CD4-positive, alpha-beta T cell treated with Interleukin-15 for 1 hour (primary cell): ENCODE results near the gene ACTR8.
"Not testable (repeated sequence)": the region's sequence is repeated elsewhere in the genome, so short reads cannot be mapped to it uniquely, and the experiment has no call there.

Experiments
- DNase-seq: peaks from one replicate; pipeline ENCODE4 v3.0.0-alpha.2; 2020

Gene ACTR8, protein sequence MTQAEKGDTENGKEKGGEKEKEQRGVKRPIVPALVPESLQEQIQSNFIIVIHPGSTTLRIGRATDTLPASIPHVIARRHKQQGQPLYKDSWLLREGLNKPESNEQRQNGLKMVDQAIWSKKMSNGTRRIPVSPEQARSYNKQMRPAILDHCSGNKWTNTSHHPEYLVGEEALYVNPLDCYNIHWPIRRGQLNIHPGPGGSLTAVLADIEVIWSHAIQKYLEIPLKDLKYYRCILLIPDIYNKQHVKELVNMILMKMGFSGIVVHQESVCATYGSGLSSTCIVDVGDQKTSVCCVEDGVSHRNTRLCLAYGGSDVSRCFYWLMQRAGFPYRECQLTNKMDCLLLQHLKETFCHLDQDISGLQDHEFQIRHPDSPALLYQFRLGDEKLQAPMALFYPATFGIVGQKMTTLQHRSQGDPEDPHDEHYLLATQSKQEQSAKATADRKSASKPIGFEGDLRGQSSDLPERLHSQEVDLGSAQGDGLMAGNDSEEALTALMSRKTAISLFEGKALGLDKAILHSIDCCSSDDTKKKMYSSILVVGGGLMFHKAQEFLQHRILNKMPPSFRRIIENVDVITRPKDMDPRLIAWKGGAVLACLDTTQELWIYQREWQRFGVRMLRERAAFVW

DNA sequence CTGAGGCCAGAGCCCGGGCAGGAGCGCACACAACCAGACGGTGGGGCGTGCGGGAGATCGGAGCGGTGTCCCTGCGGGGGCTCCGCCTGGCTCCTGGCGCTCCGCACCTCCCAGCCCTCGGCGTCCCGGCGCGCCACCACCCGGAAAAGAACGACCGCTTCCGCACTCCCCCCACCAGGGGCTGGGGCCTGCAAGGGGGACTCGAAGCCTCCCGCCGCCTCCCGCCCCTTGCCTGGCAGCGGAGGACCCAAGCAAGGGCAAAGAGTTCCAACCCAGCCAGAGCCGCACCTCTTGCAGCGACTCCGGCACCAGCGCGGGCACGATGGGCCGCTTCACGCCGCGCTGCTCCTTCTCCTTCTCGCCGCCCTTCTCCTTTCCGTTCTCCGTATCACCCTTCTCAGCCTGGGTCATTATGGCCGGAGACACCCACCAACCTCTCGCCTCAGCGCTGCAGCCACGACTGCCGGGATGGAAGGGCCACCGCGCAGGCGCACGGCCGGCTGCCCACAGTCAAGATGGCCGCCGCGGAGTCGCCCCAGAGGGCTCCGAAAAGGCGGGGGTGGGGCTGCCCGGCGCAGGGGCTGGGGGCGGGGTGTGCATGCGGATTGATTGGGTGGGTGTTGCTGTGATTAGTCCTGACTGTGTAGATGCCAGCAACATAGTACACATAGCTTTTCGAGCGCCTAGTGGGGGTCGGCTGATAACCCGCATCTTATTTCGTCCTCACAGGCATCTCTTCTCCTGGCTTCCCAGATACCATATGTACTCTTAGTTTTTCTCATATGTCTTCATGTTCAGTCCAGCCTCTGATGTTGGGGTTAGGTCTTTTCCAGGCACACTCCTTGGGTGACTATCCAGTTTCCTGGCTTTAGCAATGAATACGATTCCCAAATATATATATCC lies at the start of gene ACTR8:
ACTR8 (minus strand) TSS at position 462 of the 903 bp plus-strand sequence; CDS start at position 411, 51 bp downstream.
- peak; percentile 88 for DNase-seq

DNA sequence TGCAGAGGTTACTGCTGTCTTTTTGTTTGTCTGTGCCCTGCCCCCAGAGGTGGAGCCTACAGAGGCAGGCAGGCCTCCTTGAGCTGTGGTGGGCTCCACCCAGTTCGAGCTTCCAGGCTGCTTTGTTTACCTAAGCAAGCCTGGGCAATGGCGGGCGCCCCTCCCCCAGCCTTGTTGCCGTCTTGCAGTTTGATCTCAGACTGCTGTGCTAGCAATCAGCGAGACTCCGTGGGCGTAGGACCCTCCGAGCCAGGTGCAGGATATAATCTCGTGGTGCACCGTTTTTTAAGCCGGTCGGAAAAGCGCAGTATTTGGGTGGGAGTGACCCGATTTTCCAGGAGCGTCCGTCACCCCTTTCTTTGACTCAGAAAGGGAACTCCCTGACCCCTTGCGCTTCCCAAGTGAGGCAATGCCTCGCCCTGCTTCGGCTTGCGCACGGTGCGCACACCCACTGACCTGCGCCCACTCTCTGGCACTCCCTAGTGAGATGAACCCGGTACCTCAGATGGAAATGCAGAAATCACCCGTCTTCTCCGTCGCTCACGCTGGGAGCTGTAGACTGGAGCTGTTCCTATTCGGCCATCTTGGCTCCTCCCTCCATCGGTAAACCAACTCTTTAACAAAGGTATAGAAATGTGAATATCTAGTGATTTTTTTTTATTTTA lies 45.4 kb upstream of the ACTR8 start:
- DNase-seq = not testable (repeated sequence)

DNA sequence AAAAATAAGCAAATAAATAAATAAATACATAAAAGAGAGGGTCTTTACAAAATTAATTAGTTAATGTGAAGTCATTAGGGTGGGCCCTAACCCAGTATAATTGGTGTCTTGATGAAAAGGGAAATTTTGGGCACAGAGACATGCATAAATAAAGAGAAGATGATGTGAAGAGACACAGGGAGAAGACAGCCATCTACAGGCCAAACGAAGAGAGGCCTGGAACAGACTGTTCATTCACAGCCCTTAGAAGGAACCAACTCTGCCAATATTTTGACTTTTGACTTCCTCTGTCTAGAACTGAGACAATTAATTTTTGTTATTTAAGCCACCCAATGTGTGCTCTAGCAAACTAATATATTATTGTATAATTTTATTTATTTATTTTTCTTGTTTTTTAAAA lies 39.3 kb upstream of the ACTR8 start:
- no peak for DNase-seq

DNA sequence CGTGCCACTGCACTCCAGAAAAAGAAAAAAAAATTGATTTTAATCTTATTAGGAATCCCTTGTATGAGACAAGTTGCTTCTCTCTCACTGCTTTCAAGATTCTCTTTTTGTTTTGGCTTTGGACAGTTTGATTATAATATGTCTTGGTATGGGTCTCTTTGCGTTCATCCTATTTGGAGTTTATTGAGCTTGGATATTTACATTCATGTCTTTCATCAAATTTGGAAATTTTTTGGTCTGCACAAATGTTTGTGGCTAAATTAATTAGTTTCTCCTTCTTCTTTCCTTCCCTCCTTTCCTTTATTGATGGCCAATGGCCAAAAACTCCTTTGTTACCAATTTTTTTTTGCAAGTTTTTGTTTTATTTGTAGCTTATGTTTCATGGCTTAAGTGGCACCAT lies 37.8 kb upstream of the ACTR8 start:
- no peak for DNase-seq

DNA sequence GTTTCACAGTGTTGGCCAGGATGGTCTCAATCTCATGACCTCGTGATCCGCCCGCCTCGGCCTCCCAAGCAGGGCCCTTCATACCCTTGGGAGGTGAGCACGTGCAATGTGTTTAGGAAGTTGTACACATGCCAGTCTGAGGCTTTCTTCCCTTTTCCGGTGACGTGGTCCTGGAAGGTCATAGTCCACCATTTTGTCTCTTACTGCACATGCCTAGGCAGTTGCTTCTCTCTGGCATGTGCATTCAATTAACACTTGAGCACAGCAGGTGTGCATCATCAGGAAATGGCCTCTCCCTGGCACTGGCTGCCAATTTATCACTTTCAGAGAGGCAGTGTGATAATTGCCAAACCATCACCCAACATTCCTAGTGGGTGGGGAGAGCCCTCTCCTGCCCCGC lies 31.4 kb upstream of the ACTR8 start:
- no peak for DNase-seq

DNA sequence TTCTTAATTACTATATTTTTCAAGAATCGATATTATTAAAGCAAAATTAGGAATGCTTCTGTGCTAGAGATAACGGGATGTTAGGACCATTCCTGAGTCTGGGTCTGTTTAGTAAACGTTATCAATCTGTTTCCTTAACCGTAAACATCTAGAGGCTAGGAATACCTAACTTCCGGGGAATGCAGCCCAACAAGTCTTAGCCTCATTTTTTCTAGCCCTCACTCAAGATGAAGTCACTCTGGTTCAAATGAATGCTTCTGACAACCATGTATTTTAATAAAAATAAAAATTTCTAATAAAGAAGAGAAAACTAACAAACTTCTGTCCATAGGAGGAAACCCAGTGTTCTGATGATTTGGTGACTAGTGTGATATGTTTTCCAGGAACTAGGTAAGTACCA lies 20.8 kb upstream of the ACTR8 start:
- no peak for DNase-seq

DNA sequence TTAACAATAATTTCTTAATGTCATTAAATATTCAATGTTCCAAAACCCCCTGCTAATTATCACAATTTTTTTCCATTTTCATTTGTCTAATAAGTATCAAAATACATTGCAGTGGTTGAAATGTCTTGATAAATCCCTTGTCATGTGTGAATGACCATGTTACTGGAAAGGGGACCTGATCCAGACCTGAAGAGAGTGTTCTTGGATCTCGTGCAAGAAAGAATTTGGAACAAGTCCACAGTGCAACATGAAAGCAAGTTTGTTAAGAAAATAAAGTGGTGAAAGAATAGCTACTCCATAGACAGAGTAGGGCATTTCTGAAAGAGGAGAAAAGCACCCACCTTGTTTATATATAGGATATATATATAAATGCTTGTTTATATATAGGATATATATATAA lies 20.1 kb upstream of the ACTR8 start:
- no peak for DNase-seq

DNA sequence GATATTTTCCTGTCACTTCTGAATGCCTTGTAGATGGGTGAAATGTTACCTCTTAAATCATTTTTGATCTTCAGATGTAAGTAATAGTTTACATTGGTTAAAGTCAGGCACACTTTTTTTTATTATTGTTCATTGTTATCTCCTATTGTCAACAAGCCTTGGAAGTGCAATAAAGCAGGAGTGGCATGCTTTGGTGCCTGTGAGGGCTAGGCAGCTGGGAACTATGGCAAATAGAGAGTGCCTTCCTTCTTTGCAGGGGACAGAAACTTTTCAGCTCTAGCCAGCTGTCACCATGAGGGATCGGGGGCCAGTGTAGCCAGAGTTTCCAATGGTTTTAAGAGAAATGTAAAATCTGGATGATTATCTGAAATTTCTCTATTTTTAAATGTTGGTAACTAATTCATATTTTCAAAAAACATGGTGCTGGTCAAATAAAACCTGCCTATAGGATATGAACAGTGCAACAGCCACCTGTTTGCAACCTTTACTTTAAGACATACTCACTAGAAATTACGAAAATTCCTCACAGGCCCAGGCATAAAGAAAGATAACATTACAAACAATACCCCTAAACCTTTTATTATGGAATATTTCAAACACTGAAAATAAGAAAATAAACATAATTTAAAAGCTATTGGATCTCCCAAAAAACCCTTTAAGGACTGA lies 18.8 kb upstream of the ACTR8 start:
- no peak for DNase-seq

DNA sequence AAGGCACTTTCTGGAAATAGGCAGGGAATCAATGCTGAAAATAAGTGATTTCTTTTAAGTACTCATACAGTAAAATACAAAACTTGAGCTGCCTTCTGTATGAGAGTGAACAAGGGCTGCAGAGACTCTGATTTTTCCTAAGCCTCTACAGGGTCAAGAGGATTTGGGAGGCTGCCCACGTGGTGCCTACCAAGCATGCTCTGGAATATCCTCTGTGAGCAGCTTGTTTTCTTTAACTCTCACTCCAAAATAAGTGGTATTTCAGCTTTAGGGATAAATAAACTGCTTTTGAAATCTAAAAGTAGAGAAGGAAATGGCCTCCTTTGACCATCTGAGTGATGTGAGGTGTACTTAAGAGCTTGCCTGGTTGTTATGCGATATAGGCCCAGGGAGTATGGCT lies 17.8 kb upstream of the ACTR8 start:
- DNase-seq = no peak

DNA sequence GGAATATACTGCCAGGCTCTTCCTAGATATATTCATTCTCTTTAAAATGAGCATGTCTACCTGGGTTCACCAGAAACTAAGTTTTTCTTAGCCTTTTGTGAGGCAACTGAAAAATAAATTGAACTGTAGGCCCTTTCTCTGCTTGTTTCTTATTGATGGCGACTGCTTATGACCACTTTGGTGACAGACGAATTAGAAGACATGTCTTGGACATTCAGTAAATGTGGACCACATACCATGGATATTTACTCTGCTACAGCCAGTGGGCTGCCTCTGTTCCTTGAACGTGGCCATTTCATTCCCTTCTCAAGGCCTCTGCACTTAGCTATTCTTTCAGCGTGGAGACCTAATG lies 10.3 kb upstream of the ACTR8 start:
- DNase-seq = no peak

DNA sequence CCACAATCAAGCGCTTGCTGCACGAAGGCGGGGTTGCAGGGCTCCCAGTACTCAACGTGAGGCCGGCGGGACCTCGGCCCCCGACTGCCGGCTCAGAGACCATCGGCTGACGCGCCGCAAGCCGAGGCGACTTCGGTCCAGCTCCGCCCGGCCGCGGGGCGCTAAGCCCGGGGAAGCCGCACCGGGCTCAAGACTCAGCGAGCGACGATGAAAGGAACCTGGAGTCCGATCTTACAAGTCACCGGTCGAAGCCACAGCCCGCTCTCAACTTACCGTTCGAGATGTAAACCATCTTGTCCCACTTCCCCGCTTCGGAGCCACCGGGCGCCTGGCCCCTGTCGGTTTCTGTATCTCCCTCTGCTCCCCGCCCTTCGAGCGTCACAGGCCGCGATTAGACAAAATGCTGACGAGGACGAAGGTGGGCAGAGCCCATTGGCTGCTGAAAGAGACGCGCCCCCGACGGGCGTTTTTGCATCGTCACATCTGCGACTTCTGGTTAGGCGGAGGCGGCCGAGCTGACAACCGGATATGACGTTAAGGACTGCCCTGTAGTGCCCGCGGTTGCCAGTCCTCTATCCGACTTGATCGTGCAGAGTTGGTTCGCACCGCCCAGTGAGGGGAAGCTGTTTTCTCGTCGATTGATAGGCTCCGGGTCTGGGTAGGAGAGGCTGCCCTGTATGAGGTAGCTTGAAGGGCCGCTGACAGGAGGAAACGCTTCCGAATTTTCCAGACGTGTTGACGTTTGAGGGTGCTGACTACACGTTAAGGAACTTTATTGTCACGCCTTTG lies 9.7 kb upstream of the ACTR8 start, which contains the start of gene SELENOK:
SELENOK (minus strand) TSS at position 363 of the 789 bp plus-strand sequence.
- DNase-seq = peak; percentile 99

DNA sequence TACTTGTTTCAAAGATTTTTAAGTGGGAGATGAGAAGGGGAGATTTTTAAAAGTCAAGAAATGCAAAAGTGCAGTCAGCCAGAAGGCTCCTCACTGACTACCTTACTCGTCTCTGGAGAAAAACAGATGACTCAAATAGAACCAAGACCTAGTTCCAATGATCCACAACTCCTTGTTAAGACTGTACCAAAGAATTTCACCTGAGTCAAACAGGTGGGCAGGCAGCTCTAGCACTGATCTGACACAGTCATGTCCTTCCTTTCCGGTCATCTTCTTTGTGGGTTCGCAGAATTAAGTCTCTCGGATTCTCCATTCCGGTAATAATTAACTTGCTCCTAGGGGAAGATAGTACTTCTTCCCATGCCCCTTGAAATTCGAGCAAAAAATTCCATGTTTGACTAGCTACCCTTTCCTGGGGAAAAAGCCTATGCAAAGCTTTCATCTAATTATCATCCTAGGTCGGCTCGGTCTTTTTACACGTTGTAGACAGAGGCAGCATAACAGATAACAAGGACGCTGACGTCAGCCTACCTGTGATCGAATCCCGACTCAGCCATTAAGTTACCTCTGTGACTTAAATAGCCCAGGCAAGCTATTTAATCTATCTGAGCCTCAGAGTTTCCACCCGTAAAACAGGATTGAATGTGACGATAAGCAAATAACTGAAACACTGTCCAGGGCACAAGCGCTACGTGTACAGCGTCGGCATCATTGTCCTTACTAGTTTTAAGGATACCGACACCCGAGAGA lies 8.9 kb upstream of the ACTR8 start:
- DNase-seq = peak; percentile 71

DNA sequence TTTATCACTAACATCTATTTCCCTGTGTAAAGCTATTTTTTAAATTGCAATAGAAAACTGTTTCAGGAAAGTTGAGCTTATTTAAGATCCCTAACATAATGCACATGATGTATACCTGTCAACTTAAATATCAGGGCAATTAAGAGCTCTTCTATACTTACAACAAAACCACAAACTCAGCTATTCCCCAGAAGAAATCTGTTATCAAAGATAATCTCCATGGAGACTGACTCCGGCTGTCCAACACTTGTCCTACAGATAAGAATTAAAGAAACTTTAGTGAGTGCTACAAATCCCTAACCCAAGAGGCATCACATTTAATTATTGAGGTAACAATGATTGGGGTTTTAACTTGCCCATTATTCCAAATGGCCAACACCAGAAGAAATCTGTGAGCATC lies 6.3 kb upstream of the ACTR8 start:
- no peak for DNase-seq

DNA sequence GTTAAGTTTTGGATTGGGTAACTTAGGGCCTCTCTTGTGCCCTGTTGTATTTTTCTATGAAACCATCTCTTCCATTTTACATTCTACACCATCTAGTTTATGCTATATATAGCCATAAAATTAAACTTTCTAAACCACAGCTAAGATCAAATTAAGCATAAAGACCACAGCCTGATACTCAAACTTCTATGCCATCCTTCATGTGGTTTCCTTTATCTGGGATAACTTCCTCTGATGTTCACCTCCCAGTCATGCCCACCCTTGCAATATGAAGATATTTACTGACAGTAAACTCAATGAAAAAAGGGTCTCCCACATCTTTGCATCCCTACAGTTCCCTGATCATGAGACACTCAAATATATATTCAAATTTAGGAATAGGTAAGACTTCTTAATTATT lies 5.5 kb upstream of the ACTR8 start:
- DNase-seq = no peak

DNA sequence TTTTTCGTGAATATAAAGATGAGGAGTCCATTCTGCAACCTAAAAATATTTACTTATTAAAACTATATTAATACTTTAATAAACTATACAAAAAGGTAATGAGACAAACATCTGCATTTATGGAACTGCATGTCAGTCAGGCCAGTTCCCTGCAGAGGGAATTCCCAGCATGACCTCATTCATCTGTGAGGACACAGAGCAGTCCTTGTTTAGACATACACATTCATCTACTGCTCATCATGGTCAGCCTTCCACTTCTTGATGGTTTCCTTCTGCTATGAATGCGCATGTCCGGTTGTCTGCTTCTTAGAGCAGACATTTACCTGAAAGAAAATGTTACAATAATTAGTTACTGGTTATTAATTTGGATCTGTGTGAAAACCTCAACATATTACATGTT lies 3.3 kb upstream of the ACTR8 start:
- DNase-seq = no peak

DNA sequence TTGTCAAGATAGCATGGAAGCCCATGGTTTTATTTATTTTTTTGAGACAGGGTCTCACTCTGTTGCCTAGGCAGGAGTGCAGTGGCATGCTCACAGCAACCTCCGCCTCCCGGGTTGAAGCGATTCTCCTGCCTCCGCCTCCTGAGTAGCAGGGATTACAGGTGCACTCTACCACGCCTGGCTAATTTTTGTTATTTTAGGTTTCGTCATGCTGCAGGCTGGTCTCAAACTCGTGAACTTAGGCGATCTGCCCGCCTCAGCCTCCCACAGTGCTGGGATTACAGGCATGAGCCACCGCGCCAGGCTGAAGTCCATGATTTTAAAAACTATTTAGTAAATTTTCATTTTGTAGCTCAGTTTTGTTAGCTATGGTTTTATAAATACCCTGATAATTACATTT lies 2.7 kb upstream of the ACTR8 start:
- no peak for DNase-seq

DNA sequence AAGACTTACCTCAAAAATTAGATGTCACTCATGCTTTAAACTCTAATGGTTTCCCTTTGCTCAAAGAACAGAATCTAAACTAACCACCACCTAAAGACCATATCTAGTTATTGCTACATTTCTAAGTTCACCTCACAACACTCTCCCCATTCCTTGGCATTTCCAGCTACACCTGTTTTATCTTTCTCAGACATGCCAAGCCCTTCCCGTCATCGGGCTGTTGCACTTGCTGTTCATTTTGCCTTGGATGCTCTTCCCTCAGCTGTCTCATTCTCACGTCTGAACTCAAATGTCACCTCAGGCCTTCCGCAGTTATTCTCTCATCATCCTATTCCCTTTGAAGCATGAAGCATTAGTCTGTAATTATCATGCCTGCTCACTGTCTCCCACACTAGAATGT lies 1.1 kb upstream of the ACTR8 start:
- no peak for DNase-seq

DNA sequence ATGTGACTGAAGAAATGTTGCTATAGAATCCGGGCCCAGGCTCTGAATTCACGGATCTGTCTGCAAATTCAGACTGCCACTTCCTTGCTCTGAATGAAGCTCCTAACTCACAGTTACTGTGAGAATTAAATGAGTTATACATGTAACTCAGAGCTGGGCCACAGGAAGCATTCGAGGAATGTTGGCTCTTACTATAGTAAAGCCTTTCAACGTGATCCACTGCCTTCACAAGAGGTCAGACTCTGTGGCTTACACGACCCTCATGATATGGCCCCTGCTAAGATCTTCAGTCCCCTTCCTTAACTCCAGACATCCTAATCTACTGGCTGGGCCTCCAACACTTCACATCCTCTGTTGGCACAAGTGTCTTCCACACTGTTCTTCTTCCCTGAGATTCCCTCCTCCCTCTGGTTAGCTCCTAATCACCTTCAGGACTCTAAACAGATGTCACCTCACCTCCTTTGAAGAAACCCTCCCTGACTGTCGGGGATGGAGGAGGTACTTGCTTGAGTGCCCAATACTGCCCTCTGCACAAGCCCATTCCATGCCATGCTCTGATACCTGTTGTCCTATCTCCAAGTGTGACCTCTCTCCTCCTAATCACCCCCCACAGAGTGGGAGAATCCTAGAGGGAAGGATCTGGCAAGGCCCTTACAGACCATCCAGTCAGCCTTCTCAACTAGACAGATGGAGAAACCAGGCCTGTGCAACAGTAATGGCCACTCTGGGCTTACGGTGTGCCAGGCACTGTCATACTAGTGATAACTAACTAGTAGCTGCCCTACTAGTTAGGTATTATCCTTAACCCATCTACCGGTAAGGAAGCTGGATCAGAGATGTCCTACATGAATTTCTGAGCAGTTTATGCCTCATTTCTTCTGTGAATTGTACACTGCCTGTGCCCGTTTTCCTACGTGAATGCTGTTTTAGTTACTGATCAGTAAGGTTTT lies 1.3 kb downstream of the ACTR8 start:
- no peak for DNase-seq

DNA sequence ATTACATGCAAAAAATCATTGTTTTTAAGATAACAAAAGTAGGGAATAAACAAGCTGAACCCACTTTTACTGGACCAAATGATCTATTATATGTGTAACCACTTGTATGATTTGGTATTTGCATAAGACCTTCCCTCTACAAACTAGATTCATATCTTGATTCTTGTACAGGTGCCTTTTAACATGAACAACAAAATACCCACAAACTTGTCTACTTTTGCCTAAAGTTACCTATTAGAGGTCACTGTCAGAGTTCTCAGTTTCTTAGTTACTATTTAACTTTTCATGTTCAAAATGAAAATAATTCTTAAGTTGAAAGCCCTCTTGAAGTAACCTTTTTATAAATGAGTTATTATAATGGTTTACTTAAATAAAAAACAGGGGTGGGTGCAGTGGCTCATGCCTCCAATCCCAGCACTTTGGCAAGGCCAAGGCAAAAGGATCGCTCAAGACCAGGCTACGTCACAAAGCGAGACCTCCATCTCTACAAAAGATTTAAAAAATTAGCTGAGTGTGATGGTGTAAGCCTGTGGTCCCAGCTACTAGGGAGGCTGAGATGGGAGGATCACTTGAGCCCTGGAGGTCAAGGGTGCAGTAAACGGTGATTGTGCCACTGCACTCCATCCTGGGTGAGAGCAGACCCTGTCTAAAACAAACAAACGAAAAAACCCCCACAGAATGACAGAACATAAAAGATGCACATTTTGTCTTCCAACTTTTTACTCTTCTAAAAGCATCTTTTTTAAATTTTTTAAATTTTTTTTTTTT lies 16.0 kb downstream of the ACTR8 start:
- no peak for DNase-seq
